GM23248 (cell line): ENCODE results near the gene PADI6. TPM values are rescaled to one million over a fixed set of nuclear protein-coding genes. Genes with fewer than 3 reads are reported as not detected.

Experiments used
- DNase-seq: peaks from one replicate; pipeline ENCODE4 v3.0.0-alpha.2; 2015
- H2AFZ ChIP-seq: fragments of 200-600 bp; sonication (generic); 2 replicates; pipeline ENCODE4 v1.6.1; 2016; ENCODE audit warnings: antibody characterized with exemption
- H3F3A ChIP-seq: fragments of 200-600 bp; sonication (generic); 2 replicates; pipeline ENCODE4 v1.6.1; 2016; ENCODE audit warnings: mild to moderate bottlenecking, antibody characterized with exemption, mixed run types; ENCODE audit not compliant: insufficient read depth
- H3K27ac ChIP-seq: fragments of 200-600 bp; sonication (generic); 2 replicates; pipeline ENCODE4 v1.5.1; 2016; ENCODE audit warnings: mild to moderate bottlenecking
- H3K27me3 ChIP-seq: fragments of 200-600 bp; sonication (generic); replicated peaks from 2 replicates; pipeline ENCODE4 v1.6.1; 2016; ENCODE audit warnings: mild to moderate bottlenecking; ENCODE audit not compliant: insufficient read depth
- H3K36me3 ChIP-seq: fragments of 200-600 bp; sonication (generic); 2 replicates; pipeline ENCODE4 v1.6.1; 2016; ENCODE audit warnings: low read depth, mild to moderate bottlenecking
- H3K4me1 ChIP-seq: fragments of 200-600 bp; sonication (generic); 2 replicates; pipeline ENCODE4 v1.6.1; 2016; ENCODE audit warnings: mild to moderate bottlenecking; ENCODE audit not compliant: insufficient read depth
- H3K4me2 ChIP-seq: fragments of 200-600 bp; sonication (generic); one replicate; pipeline ENCODE4 v1.6.1; 2016; ENCODE audit warnings: mild to moderate bottlenecking; ENCODE audit not compliant: unreplicated experiment
- H3K4me3 ChIP-seq: fragments of 200-600 bp; sonication (generic); 2 replicates; pipeline ENCODE4 v1.5.1; 2016; ENCODE audit warnings: mild to moderate bottlenecking
- H3K79me2 ChIP-seq: fragments of 200-600 bp; sonication (generic); 2 replicates; pipeline ENCODE4 v1.6.1; 2016; ENCODE audit warnings: mild to moderate bottlenecking; ENCODE audit not compliant: insufficient read depth
- H3K9ac ChIP-seq: fragments of 200-600 bp; sonication (generic); 2 replicates; pipeline ENCODE4 v1.6.1; 2016; ENCODE audit warnings: mild to moderate bottlenecking
- H3K9me2 ChIP-seq: fragments of 200-600 bp; sonication (generic); 2 replicates; pipeline ENCODE4 v1.6.1; 2016; ENCODE audit warnings: mixed run types, mild to moderate bottlenecking, moderate library complexity; ENCODE audit not compliant: insufficient read depth
- H3K9me3 ChIP-seq: fragments of 200-600 bp; sonication (generic); one replicate; pipeline ENCODE4 v1.6.1; 2017; ENCODE audit warnings: low read depth
- H4K20me1 ChIP-seq: fragments of 200-600 bp; sonication (generic); 2 replicates; pipeline ENCODE4 v1.6.0; 2016; ENCODE audit not compliant: insufficient read depth
- EZH2 ChIP-seq: fragments of 200-600 bp; sonication (generic); IDR thresholded peaks from 2 replicates; pipeline ENCODE4 v1.6.1; 2018; ENCODE audit warnings: antibody characterized with exemption, mild to moderate bottlenecking; ENCODE audit not compliant: insufficient read depth, poor library complexity, severe bottlenecking
- EZH2phosphoT487 ChIP-seq: fragments of 200-600 bp; sonication (generic); IDR thresholded peaks from 2 replicates; pipeline ENCODE4 v1.6.1; 2018; ENCODE audit warnings: antibody characterized with exemption, moderate library complexity, mild to moderate bottlenecking, low read depth; ENCODE audit not compliant: insufficient read depth
- WGBS, 2 experiments: methylation state at CpG; one replicate each; pipeline ENCODE4 v1.1.6; 2015 to 2017; ENCODE audit warnings: low lambda C conversion rate in 2 of 2, low coverage in 1 of 2; ENCODE audit errors: missing lambda C conversion rate in 2 of 2; 5-methylcytosine and 5-hydroxymethylcytosine counted together
- in situ Hi-C: fragments of 300-500 bp; cut with MboI; formaldehyde crosslinking; loops from 2 replicates; pipeline ENCODE4 v1.15.0; 2020
- polyA plus RNA-seq: library from polyadenylated mRNA; unstranded; fragments of >200 nt; fragmentation: Nextera tagmentation; extraction: Ambion mirVana; gene quantifications from 2 replicates; pipeline ENCODE4 v1.2.1, GENCODE V29; 2016
- total RNA-seq: library from RNA; depleted of rRNA; stranded (reverse); fragments of >200 nt; shearing (Covaris generic); gene quantifications from 2 replicates; pipeline ENCODE4 v1.2.3, GENCODE V29; 2014

The PADI6 gene
- total and polyA plus RNA-seq, 2 experiments from 2014 or later, result not detected

DNA sequence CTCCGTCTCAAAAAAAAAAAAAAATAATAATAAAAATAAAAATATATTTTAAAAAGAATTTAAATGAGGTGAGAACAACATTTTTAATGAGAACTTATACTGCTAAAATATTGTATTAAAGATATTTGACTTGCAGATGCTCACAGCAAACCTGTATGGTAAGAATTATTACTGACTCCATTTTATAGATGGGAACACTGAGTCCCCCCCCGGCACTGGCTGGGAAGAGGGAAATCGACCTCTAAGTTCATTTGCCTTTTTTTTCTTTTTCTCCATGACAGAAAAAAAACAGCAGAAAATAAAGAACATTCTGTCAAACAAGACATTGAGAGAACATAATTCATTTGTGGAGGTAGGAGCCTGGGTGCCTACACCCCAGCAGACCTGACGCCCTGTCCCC, 13.4 kb upstream of the PADI6 start:
- Histone ChIP-seq H2AFZ (no peak overlapping the region), H3K27ac (no peak overlapping the region), H3K27me3 (peaks cover 9% of the 10 kb centered on the region; the same call in 1 of the 2 replicates), H3K4me3 (no peak overlapping the region), H3K9ac (no peak overlapping the region), H3K4me2 (no peak overlapping the region), H3F3A (no peaks in the 10 kb centered on the region), H4K20me1 (no peaks in the 10 kb centered on the region), H3K79me2 (no peaks in the 10 kb centered on the region), H3K4me1 (no peaks in the 10 kb centered on the region), H3K9me2 (no peaks in the 10 kb centered on the region), H3K9me3 (no peaks in the 10 kb centered on the region), H3K36me3 (no peaks in the 10 kb centered on the region)
- no peak for TF ChIP-seq EZH2phosphoT487
- TF ChIP-seq EZH2, result no peak
- in situ Hi-C loops, result no loop called here
- DNase-seq, result no peak
- WGBS, 2 experiments, result 52 to 69% methylated on average over 3 to 4 of the region's 4 CpGs

DNA sequence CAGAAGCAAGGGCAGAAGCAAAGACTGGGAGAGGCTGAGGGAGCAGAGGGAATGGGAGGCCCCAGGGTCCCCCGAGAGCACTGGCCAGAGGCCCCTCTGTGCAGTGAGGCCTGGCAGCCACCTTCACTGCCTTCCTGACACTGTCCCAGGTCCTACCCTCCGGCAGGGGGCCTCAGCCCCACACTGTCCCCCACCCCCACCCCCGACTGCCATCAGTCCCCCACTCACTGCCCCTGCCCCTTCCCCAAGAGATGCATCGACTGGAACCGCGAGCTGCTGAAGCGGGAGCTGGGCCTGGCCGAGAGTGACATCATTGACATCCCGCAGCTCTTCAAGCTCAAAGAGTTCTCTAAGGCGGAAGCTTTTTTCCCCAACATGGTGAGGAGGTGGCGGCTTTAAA, 13.0 kb upstream of the PADI6 start:
- Histone ChIP-seq H3K27ac (no peak overlapping the region), H3K79me2 (no peaks in the 10 kb centered on the region), H3K4me3 (no peak overlapping the region), H3F3A (no peaks in the 10 kb centered on the region), H3K9me3 (no peaks in the 10 kb centered on the region), H3K4me1 (no peaks in the 10 kb centered on the region), H3K9me2 (no peaks in the 10 kb centered on the region), H3K4me2 (no peak overlapping the region), H3K36me3 (no peaks in the 10 kb centered on the region), H4K20me1 (no peaks in the 10 kb centered on the region), H3K9ac (no peak overlapping the region), H3K27me3 (peaks cover 9% of the 10 kb centered on the region; the same call in 1 of the 2 replicates), H2AFZ (no peak overlapping the region)
- in situ Hi-C loops, result no loop called here
- WGBS, 2 experiments, result 71 to 73% methylated on average over 9 to 11 of the region's 11 CpGs
- TF ChIP-seq EZH2phosphoT487 (no peak), EZH2 (no peak)
- no peak for DNase-seq

DNA sequence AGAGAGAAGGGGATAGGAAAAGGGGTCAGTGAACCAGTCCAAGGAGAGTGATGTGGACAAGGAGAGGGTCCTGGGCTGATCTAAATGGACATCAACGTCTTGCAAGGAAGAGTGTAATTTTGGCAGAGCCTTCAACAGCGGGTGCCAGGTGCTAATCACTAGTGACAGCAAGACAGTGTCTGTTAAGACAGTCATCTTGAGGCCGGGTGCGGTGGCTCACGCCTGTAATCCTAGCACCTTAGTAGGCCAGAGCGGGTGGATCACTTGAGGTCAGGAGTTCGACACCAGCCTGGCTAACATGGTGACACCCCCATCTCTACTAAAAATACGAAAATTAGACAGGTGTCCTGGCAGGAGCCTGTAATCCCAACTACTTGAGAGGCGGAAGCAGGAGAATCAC, 12.2 kb upstream of the PADI6 start:
- TF ChIP-seq EZH2phosphoT487, result no peak
- 66 to 70% methylated on average over 9 of the region's 9 CpGs for WGBS, 2 experiments

DNA sequence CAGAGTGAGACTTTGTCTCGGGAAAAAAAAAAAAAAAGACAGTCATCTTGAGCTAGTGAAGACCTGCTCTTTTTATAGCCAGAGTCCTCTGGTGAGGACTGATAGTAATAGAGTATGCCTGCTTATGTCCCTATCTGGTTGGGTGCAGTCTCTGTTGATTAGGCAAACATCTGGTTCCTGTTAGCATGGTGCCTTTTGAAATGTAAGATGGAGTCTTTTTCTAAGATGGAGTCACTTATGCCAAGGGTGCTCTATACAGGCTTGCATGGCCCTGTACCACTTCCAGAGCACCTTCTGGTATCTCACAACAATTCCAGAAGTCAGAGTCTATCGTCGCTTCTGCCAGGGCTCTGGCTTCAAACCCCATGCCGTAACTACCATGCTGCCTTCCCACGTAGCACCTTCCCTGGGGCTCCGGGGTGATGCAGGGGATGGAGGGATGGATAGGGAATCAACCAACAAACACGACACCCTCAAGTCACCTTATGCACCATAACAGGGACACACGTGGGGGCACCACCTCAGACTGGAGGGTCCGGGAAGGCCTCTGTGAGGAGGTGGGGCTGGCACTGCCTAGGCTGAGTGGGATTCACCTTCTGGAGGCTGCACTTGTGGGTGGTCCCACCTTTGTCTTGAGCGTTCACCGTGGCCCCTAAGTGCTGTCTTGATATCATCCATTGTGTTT, 11.6 kb upstream of the PADI6 start:
- Histone ChIP-seq H3F3A (no peaks in the 10 kb centered on the region), H3K79me2 (no peaks in the 10 kb centered on the region), H3K4me2 (no peak overlapping the region), H3K36me3 (no peaks in the 10 kb centered on the region), H3K9me3 (no peaks in the 10 kb centered on the region), H3K4me1 (no peaks in the 10 kb centered on the region), H3K27me3 (peaks cover 8% of the 10 kb centered on the region; the same call in 1 of the 2 replicates), H2AFZ (no peak overlapping the region), H3K27ac (no peak overlapping the region), H3K9me2 (no peaks in the 10 kb centered on the region), H3K9ac (no peak overlapping the region), H3K4me3 (no peak overlapping the region), H4K20me1 (no peaks in the 10 kb centered on the region)
- no peak for DNase-seq
- WGBS, 2 experiments, result 61 to 63% methylated on average over 11 of the region's 11 CpGs
- in situ Hi-C loops, result no loop called here
- TF ChIP-seq EZH2phosphoT487, result no peak

More for the DNA sequence above, 12.2 kb upstream of the PADI6 start:
- H3K4me2 ChIP-seq, result no peak overlapping the region
- no peaks in the 10 kb centered on the region for H3K4me1 ChIP-seq
- H3K9ac ChIP-seq, result no peak overlapping the region
- H3F3A ChIP-seq, result no peaks in the 10 kb centered on the region
- DNase-seq, result no peak
- H3K4me3 ChIP-seq, result no peak overlapping the region
- no peaks in the 10 kb centered on the region for H3K9me3 ChIP-seq
- no peak overlapping the region for H2AFZ ChIP-seq
- no peaks in the 10 kb centered on the region for H3K9me2 ChIP-seq
- H3K27ac ChIP-seq, result no peak overlapping the region
- H4K20me1 ChIP-seq, result no peaks in the 10 kb centered on the region
- no peaks in the 10 kb centered on the region for H3K79me2 ChIP-seq
- no peaks in the 10 kb centered on the region for H3K36me3 ChIP-seq
- H3K27me3 ChIP-seq, result peaks cover 9% of the 10 kb centered on the region; the same call in 1 of the 2 replicates
- in situ Hi-C loops, result no loop called here
